NCI-H1092 (cell line): ENCODE measurements around the gene C11orf65.
"Not testable (repeated sequence)": the region's sequence is repeated elsewhere in the genome, so short reads cannot be mapped to it uniquely, and the experiment has no call there.

Source experiments
- DNase-seq: peaks from one replicate; lab custom pipeline; 2025; lab: John Stamatoyannopoulos, UW

C11orf65 gene

DNA sequence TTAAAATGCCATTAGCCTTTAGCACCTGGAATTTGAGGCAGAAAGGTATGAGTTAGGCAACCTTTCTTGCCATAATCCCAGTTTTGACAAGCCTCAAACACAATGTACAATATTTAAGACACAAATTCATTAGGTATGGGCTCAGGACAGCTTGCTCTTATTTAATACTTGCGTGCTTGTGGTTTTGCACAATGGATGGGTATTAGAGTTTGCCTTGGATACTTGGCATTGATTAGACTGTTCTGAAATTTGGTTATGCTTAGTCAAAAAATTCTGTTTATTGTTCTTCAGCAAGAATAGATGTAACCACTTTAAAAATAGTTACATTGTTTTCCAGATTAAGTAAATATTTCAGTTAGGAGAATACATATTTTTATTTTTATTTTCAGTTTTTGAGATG is 5.4 kb upstream of the C11orf65 start:
- no peak for DNase-seq

DNA sequence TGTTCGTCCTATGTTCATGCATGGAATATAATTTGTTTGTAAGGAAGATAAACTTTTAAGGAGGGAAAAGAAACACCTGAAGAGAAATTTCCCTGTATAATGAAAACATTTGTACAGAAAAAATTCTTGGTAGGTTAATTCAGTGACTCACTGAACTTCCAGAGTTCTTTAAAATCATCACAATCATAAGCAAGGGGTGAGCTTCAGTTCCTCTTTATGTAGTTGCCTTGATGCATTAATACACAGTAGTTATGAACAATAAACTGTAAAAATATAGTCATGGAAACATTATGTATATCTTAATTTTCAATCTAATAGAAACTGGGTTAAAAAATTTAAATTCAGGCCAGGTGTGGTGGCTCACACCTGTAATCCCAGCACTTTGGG is 1.1 kb upstream of the C11orf65 start:
- DNase-seq: no peak

DNA sequence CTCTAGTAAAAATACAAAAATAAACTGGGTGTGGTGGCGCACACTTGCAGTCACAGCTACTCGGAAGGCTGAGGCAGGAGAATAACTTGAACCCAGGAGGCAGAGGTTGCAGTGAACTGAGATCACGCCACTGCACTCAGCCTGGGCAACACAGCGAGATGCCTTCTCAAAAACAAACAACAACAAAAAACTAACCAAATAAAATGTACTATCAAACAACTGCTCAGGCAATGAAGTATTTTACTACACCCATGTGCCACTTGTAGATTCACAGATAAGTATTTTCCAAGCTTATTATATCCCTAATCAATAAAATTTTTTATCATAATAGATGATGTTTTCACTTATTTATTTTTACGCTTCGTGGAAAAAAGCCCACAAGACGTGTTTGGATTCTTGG is 924 bp downstream of the C11orf65 start:
- no peak for DNase-seq

DNA sequence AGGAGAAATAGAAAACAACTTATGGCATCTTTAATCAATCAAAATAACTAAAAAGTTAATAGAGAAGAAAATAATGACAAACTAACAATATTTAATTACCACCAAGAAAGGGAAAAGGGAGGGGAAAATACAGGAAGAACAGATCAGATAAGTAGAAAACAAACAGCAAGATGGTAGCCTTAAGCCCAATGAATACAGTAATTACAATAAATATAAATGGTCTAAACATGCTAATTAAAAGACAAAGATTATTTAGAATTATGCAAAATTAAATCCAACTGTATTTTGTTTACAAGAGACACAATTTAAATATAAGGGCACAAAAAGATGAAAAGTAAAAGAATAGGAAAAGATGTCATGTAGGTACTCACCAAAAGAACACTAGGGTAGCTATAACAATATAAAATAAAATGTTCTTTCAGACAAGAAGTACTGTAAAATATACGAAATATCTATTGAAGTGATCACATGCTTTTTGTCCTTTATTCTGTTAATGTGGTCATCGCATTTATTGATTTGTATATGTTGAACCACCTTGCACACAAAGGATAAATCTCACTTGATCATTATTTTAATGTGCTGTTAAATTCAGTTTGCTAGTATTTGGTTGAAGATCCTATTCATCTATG is 14.0 kb downstream of the C11orf65 start:
- DNase-seq: no peak

DNA sequence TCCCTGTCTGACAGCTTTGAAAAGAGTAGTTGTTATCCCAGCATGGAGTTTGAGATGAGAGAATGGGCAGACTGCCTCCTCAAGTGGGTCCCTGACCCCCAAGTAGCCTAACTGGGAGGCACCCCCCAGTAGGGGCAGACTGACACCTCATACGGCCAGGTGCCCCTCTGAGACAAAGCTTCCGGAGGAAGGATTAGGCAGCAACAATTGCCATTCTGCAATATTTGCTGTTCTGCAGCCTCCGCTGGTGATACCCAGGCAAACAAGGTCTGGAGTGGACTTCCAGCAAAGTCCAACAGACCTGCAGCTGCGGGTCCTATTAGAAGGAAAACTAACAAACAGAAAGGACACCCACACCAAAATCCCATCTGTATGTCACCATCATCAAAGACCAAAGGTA is 25.9 kb downstream of the C11orf65 start:
- not testable (repeated sequence) for DNase-seq

DNA sequence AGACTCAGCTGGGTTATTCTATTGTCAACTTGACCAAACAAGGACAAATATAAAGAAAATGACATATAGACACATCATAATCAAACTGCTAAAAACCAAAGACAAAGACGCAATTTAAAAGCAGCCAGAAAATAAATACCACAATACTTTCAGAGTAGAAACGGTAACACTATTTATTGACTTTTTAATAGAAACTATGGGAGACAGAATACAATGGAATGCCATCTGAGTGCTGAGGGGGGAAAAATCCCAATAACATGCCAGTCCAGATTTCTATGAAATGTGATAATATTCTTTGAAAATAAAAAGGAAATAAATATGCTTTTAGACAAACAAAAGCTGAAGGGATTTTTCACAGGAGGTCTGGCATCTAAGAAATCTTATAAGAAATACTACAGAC is 30.7 kb downstream of the C11orf65 start:
- no peak for DNase-seq

DNA sequence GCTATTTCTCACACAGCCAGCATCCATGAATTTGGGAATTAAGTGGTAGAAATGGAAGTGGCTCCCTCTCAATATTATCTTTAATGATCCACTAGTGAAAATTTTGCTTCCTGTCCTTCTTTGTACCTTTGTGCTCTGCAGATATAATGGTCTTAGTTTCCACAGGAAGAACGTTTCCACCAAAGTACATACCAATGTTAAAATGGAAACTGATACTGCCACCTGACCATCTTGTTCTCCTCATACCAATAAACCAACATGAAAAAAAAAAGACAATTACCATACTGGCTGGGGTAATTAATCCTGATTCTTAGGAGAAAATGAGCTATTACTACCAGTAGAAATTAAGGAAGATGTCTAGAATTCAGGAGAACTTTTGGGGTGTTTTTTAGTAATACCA is 32.3 kb downstream of the C11orf65 start:
- no peak for DNase-seq

DNA sequence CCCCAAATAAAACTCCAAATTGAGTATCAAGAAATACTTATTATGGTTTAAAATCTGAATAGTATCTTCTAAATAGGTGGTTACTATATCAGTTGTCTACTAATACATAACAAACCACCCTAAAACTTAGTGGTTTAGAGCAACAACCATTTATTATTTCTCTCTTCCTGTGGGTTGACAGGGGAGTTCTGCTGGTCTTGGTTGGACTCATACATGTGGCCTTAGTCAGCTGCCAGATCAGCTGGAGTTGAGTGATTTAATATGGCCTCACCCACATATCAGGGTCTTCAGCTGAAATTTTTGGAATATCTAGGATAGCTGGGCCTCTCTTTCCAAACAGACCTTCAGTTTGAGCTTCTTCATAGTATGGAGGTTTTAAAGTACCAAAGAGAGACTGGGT is 34.5 kb downstream of the C11orf65 start:
- DNase-seq: no peak

DNA sequence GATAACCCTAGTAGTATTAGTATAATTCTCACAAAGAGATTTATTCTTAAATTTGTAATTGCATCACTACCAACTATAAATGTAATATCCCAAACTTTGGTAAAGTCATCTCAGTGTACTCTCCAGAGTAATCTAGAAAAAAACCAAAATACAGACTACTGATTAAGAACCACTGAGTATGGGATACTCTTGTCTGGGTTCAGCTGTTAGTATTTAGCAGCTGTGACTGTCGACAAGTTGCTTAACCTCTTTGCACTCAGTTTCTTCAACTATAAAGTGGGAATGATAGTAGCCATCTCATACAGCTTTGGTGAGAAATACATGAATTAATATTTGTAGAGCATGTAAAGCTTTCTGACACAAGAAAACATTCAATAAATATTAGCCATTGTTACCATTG is 35.3 kb downstream of the C11orf65 start:
- DNase-seq: no peak

DNA sequence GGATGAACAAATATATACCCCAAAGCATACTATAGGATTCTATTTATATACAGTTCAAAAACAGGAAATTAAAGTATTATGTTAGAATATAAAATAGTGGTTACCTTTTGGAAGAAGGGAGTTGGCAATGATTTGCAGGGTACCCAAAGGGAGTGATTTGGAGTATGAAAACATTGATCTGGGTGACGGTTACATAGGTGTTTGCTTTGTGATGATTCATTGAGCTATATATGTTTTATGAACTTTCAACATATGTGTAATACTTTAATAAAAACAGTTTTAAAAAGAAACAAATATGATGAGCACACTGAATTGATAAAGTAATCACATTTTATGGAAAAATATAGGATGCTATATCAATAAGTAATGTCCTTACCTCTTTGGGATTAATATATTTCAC is 36.0 kb downstream of the C11orf65 start:
- DNase-seq: no peak

DNA sequence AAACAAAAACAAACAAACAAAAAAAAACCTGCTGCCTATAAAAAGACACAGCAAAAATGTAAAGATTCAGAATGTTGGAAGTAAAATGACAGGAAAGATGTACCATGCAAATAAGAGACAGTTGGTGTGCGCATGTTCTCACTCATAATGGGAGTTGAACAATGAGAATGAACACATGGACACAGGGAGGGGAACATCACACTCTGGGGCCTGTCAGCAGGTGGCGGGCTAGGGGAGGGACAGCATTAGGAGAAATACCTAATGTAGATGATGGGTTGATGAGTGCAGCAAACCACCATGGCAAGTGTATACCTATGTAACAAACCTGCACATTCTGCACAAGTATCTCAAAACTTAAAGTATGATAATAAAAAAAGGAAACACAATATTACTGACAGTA is 49.8 kb downstream of the C11orf65 start:
- DNase-seq: not testable (repeated sequence)

DNA sequence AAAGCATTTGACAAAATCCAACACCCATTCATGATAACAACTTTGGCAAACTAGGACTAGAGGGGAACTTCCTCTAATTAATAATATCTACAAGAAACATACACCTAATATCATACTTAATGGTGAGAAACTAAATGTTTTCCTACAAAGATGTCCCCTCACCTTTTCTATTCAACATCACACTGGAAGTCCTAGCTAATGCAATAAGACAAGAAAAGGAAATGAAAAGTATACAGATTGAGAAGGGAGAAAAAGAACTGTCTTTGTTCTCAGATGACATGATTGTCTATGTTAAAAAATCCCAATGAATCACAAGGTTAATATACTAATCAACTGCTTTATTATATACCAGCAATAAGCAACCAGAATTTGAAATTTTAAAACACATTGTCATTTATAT is 52.4 kb downstream of the C11orf65 start:
- no peak for DNase-seq

DNA sequence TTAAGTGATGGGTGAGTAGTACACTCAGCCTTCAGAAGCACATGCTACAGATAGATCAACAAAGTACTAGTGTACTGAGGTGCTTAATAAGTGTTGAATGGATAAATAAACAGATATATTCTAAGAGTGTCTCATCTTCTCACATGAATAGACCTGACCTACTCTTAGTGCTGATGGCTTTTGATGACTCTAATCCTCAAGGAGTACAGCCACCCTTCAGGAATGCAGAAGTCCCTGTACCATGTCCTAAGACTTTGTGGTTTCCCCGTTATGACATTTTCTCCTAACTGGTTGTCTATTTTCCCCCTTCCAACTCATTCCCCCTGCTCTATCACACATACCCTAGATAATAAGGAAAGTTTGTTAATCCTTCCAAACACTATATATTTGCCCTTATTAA is 61.6 kb downstream of the C11orf65 start:
- DNase-seq: no peak

DNA sequence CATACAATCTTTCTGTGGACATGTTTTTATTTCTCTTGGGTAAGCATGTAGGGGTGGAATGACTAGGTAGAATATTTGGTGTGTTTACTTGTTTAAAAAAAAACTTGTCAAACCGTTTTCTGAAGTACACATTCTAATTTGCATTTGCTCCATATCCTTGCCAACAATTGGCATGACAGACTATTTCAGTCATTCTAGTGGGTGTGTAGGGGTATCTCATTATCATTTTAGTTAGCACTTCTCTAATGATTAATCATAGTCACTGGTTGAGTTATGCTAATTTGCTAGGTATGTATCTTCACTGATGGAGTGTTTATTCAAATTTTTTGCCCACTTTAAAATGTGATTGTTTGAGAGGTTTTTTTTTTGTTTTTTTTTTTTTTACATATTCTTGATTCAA is 64.3 kb downstream of the C11orf65 start:
- no peak for DNase-seq

DNA sequence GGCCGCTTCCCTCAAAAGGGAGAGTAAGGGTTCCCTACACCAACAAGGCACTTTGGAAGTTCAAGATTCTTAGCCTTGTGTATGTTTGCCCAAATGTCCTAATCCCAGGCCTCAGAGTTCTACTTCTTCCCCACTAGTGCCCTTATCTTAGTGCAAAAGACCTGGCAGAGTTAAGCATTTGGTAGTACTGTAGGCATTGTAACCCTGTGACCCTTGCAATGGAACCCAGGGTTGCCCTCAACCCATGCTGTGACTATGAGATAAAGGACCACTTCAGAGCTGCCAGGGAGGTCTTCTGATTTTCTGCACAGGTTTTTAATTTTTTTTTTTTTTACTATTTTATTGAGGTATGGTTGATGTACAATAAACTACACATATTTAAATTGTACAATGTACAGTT is 65.1 kb downstream of the C11orf65 start:
- no peak for DNase-seq

DNA sequence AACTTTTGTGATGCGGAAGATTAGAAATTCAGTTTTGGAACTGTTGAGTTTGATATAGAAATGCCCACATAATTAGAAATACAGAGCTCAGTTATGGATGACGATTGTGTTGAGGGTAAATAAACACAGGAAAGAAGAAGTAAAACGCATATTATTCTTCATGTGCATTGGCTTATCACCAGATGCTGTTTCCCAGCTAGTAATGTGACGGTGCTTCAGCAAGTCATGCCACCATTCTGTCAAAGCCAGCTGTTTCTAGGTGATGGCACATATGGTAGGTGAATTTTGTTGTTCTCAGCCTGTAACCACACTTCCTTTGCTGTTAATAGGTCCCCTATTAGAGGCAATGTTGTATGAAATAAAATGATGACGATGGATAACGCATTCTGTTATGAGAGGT is 68.9 kb downstream of the C11orf65 start:
- DNase-seq: no peak

DNA sequence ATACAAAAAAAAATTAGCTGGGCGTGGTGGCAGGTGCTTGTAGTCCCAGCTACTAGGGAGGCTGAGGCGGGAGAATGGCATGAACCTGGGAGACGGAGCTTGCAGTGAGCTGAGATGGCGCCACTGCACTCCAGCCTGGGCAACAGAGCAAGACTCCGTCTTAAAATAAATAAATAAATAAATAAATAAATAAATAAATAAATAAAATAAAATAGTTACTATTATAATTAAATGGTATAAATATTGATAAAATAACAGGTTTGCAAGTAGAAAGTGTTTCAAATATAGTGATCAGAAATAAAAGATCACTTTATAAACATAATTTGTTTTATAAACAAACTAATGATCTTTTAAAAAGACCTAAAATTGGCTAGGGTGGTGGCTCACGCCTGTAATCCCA is 70.7 kb downstream of the C11orf65 start:
- not testable (repeated sequence) for DNase-seq

DNA sequence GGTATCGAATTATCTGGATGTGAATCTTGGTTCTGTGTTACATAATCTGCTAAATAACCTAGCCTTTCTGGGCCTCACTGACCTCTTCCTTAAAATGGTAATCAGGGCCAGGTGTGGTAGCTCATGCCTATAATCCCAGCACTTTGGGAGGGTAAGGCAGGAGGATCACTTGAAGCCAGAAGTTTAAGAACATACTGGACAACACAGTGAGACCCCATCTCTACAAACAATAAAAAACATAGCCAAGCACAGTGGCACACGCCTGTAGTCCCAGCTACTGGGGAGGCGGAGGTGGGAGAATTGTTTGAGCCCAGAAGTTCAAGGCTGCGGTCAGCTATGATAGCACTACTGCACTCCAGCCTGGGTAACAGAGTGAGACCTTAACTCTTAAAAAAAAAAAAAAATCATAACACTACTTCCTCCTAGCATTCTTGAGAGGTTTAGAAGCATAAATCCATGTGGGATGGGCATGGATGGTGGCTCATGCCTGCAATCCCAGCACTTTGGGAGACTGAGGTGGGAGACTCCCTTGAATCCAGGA is 72.5 kb downstream of the C11orf65 start:
- DNase-seq: no peak

DNA sequence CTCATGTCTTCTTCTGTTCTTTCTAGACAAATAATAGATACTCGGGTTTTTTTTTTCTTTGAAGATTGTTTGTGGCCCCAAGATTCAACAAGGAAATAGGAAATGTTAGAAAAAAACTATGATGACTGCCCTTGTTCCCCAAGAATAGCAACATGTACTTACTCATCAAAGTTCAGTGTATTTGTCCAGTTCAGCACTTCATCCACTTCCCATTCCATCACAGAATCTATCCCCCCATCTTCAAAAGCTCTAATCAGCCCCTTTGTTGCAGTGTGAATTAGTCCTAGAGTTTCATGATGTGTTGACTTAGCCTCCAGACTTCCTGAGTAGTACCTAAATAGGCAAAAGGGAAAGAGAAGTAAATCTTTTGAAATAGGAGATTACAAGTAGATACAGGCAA is 74.3 kb downstream of the C11orf65 start:
- no peak for DNase-seq

DNA sequence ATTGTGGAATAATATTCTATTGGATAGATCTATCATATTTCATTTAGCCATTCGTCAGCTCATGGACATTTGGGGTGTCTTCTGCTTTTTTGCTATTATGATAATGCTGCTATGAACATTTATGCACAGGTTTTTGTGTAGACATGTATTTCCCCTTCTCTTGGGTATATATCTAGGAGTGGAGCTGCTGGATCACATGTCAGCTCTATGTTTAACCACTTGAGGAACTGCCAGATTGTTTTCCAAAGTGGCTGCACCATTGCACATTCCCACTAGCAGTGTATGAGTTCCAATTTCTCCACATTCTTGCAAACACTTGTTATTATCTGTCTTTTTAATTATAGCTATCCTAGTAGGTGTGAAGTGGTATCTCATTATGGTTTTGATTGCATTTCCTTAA is 75.0 kb downstream of the C11orf65 start:
- DNase-seq: no peak

DNA sequence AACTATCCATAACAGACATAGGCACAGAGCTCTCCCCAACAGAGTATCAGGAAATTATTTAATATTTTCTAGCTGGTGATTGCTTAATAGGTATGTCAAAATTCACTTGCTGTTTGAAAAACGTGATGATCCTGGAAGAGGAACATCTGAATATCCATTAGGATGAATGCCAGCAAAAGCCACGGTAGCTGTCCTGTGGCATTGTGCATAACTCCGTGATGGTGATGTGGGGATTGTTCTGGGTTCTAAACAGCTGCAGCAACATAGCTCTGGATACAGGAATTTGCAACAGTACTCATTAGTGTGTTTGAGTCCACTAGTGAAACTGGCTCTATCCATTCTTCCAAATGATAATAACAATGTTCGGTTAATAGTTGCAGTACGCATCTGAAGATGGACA is 78.8 kb downstream of the C11orf65 start:
- DNase-seq: no peak

DNA sequence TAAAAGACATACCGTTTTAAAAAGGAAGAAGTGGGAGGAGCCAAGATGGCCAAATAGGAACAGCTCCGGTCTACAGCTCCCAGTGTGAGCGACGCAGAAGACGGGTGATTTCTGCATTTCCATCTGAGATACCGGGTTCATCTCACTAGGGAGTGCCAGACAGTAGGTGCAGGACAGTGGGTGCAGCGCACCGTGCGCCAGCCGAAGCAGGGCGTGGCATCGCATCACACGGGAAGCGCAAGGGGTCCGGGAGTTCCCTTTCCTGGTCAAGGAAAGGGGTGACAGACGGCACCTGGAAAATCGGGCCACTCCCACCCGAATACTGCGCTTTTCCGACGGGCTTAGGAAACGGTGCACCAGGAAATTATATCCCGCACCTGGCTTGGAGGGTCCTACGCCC is 93.8 kb downstream of the C11orf65 start:
- DNase-seq: not testable (repeated sequence)

DNA sequence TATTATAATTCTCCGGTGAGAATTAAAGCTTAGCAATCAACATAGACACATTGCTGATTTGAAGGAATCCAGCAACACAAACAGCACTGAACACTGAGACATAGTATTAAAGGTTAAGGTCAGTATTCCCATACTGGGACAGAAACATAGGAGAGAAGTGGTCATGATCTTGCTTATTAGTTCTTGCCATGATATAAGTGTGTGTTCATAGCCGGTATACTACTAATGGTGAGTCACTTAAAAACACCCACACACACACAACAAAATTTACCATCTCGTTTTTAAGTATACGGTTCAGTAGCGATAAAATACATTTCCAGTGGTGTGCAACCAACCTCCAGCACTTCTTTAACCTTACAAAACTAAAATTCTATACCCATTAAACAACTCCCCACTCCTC is 96.3 kb downstream of the C11orf65 start:
- no peak for DNase-seq

DNA sequence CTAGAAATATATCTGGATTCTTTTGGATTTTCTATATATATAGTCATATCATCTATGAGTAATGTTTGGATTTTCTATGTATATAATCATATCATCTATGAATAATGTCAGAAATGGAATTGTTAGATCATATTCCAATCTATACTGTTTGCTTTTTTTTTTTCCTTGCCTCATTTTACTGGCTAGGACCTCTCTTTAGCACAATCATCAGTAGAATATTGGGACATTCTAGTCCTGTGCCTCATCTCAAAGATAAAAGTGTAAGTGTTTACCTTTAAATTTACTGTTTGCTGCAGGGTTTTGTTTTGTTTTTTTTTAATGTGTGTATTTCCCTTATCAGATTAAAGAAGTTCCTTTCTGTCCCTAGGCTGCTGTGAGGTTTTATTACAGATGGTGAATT is 97.0 kb downstream of the C11orf65 start:
- DNase-seq: no peak

DNA sequence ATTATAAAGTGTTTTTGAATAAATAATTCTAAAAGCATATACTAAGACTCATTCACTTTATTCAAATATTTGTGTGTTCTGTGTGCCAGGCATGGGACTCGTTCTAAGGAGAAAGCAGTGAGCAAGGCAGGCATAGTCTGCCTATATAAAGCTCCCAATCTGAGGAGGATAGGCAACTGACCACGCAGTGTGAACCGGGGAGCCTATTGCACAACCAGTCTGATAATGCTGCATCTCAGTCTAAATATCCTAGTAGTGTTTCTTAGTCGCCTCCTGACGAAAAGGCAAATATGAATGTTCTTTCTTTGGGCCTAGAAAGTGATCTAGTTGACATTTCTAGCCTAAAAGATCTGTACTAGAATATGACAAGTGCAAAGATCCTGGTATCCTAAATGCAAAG is 98.3 kb downstream of the C11orf65 start:
- DNase-seq: no peak
